Uterus (tissue), 2 donors: ENCODE measurements around the gene PNO1.

Source experiments
- CTCF ChIP-seq, 4 experiments: fragments of 200-600 bp in 2 of 4; fragments of 450-650 bp in 2 of 4; sonication (generic) in 2 of 4; IDR thresholded peaks; one replicate each; pipeline ENCODE4 v1.5.1; 2016 to 2019; ENCODE audit warnings: antibody characterized with exemption in 4 of 4, mild to moderate bottlenecking in 2 of 4, moderate library complexity in 1 of 4
- POLR2A ChIP-seq, 2 donors: fragments of 450-650 bp; IDR thresholded peaks; one replicate each; pipeline ENCODE4 v1.6.1; 2016; ENCODE audit warnings: antibody characterized with exemption in 2 of 2, mild to moderate bottlenecking in 1 of 2, moderate library complexity in 1 of 2

- TF ChIP-seq CTCF (IDR thresholded peaks at IDR 0.05) (no peak), POLR2A (IDR thresholded peaks at IDR 0.05) (no peak)
Measured at GRCh38 chr2:68214381-68214780, 56.7 kb downstream of the PNO1 start.
